ENCODE data around the gene PAGE2.

DNA sequence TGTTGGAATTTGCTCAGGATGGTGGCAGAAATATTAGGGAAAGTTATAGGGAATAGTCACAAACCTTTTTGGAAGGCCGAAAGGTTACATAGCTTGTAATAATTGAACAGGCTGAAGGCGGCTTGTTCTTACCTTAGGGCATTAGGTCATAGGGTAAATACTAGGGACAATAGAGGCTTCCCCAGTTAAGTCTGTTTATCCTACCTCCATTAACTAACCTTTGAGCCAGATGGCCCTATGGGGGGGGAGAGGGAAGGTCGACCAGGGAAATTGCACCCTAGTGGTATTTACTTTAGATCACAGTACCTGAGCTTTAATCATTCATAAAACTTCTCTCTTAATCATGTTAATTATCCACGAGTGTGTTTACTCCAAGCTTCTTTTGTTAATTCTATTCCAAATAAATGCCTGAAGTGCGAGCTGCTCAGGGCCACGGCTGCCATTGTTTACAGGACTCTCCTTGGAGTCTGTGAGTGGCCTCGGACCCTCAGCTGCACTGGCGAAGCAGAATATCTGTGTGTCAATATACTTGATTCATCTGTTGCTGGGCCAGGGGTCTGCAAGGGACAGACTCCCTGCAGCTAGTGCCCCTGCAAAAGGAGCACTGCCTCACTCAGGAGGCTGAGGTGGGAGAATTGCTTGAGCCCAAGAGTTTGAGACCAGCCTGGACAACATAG lies 22.9 kb downstream of the PAGE2 start:
- TF ChIP-seq CTCF (conservative IDR thresholded peaks at IDR 0.05; ENCODE audit: low read length): no peak
- TF ChIP-seq EZH2phosphoT487 (IDR thresholded peaks at IDR 0.05; ENCODE audit: borderline replicate concordance): no peak

Data from Loucy (cell line).